ENCODE measurements around the gene RAB6D.
"Not testable (repeated sequence)": the region's sequence is repeated elsewhere in the genome, so short reads cannot be mapped to it uniquely, and the experiment has no call there.

Gene RAB6D

DNA sequence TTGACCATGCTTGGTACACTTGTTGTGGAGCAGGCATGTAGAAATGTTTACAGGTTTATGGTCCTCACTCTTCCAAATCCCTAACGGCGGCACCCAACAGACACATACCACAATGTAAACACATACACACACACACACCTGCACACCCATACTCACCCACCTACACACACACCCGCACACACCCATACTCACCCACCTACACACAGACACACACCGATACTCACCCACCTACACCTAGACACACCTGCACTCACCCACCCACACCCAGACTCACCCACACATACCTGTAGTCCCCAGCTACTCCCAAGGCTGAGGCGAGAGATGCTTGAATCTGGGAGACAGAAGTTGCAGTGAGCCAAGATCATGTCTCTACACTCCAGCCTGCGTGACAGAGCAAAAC is 1.5 kb upstream of the RAB6D start:
- no peak for DNase-seq

GRCh38 chr2:131363213-131363612 is 755 bp downstream of the RAB6D start:
- not testable (repeated sequence) for DNase-seq

DNA sequence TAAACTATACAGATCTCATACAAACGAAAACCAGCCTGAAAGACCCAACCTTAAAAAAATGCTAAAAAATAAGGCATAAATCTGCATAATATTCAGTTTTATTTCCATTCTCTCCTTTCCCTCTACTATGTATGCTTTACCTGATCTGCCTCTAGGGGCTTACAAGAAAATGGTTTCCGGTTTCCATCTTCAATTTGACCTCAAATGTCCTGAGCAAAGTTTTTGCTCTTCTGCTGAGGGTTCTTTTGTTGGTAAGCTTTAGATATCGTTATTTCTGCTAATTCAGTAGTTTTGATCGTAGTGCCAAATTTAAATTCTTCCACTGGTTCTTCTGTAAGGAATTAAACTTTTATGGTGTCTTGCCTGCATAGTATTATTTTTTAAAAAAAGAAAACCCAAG is 2.2 kb downstream of the RAB6D start:
- not testable (repeated sequence) for DNase-seq

- not testable (repeated sequence) for DNase-seq
These were observed 10.7 kb downstream of the RAB6D start for GRCh38 chr2:131353167-131353697.

DNA sequence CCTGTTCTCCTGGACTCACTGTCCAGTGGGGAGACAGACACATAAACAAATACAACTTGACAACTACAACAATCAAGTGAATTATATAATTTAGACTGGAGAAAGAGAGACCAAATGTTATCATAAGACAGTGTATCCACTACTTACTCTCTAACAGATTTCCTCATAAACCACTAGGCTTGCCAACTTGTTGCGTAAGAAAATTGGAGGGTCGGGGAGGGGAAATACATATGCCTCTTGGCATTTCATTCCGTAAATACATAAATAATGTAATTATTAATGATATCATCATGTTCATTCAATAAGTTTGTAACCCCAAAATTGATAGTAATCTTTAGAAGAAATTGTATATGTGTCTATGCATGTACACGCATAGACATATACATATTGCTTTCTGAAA is 14.9 kb downstream of the RAB6D start:
- no peak for DNase-seq

DNA sequence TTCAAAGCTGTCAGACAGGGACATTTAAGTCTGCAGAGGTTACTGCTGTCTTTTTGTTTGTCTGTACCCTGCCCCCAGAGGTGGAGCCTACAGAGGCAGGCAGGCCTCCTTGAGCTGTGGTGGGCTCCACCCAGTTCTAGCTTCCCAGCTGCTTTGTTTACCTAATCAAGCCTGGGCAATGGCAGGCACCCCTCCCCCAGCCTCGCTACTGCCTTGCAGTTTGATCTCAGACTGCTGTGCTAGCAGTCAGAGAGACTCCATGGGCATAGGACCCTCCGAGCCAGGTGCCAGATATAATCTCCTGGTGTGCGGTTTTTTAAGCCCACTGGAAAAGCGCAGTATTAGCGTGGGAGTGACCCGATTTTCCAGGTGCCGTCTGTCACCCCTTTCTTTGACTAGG is 16.9 kb downstream of the RAB6D start:
- DNase-seq: not testable (repeated sequence)

DNA sequence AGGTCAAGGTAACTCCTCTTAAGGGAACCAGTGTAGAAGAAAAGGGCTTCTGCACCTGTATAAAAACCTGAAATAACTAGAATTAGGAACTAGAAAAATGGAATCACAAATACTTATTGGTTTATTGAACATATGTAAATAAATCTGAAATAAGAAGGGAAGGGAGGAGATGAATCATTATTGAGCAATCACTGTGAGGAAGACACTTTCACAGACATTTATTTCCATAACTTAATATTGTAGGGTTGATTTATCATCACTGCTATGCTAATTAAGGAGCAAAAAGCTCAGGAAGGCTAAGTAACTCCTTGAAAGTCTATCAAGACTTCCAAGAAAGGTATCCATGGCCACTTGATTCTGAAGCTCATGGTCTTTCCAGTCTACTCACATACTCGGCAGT is 24.7 kb downstream of the RAB6D start:
- DNase-seq: not testable (repeated sequence)

GRCh38 chr2:131335319-131335718 is 28.6 kb downstream of the RAB6D start:
- peak; percentile 80 for DNase-seq

DNA sequence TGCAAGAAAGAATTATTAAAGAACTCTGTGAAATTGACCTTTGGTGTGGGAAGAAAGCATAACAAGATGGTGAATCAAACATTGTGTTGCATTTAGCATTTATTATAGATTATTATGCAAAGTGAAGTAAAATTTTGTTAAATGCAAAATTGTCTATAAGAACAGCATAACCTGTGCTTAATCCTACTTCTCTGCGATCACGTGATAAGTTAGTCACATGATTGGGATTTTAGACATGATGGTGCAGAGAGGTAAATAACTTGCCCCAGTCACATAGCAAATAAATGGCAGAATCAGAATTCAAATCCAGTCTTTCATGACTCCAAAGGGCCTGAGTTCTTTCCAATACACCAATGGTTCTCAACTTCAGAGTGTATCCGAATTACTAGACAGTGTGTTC is 31.3 kb downstream of the RAB6D start:
- DNase-seq: not testable (repeated sequence)

DNA sequence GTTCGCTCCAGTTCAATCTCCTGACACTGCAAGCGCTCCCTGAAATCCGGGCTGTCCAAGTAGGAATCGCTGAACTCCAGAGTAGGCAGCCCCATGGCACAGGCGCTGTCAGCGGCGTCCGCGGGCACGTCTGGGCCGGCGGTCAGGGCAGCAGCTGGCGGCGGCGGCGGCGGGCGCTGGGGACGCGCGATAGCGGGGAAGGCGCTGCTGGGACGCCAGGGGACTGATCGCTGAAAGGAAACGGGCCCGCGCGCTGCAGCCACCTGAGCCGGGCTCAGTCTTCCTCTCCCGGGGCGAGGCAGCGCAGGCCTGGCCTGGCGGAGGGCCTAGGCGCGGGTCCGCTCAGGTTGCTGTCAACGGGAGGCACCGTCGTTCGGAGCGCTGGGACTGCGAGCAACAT is 33.0 kb downstream of the RAB6D start:
- DNase-seq: not testable (repeated sequence)

- no peak for DNase-seq
These were observed 41.8 kb downstream of the RAB6D start for GRCh38 chr2:131322209-131322608.

GRCh38 chr2:131321344-131321743 is 42.6 kb downstream of the RAB6D start:
- not testable (repeated sequence) for DNase-seq

DNA sequence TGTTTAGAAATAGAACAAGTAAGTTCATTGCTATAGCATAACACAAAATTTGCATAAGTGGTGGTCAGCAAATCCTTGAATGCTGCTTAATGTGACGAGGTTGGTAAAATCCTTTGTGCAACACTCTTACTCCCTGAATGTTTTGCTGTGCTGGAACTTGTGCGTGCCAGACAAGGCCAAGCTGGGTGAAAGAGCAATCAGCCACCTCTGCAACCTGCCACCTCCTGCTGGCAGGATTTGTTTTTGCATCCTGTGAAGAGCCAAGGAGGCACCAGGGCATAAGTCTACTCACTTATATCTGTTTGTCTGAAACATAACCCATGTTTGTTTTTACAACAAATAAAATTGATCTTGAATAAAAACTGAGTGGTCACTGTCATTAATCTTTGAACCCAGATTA is 53.0 kb downstream of the RAB6D start:
- DNase-seq: not testable (repeated sequence)

Data from NCI-H1694 treated with DMSO at 0.1 percent for 48 hours (cell line).